Measurements from ENCODE around the gene UXT.

UXT gene

GRCh38 chrX:47633689-47634590 lies 25.0 kb downstream of the UXT start:
- H3K9me3 Mint-ChIP-seq: no peaks in the 10 kb centered on the region
- H3K36me3 Mint-ChIP-seq: peaks cover 34% of the 10 kb centered on the region
- H3K4me3 Mint-ChIP-seq: no peak overlapping the region
- no peak overlapping the region for H3K27ac Mint-ChIP-seq
- H3K4me1 Mint-ChIP-seq: peaks cover 40% of the 10 kb centered on the region
- no peak for ATAC-seq
- no peaks in the 10 kb centered on the region for H3K27me3 Mint-ChIP-seq

DNA sequence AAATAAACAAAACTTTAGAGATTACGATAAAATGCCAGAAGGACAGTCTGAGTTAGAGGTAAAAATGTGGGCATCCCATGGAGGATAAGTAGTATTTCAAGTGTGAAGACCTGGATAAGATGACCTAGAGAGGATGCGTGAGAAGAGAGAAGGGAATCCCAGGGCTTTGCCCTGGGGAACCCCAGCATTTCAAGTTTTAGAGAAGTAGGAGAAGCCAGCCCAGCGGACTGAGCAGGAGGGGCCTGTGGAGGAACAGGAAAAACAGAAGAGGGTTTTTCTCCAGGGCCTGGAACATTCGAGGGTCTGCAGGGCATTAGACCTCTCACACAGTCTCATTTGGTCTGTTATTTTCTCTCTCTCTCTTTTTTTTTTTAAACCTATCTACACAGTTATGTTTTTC lies 26.3 kb downstream of the UXT start:
- peaks cover 39% of the 10 kb centered on the region for H3K4me1 Mint-ChIP-seq
- H3K4me3 Mint-ChIP-seq: no peak overlapping the region
- peak; percentile 61 for ATAC-seq
- peak overlapping the region; percentile 64 for H3K27ac Mint-ChIP-seq
- no peaks in the 10 kb centered on the region for H3K9me3 Mint-ChIP-seq
- H3K36me3 Mint-ChIP-seq: peaks cover 29% of the 10 kb centered on the region
- no peaks in the 10 kb centered on the region for H3K27me3 Mint-ChIP-seq

DNA sequence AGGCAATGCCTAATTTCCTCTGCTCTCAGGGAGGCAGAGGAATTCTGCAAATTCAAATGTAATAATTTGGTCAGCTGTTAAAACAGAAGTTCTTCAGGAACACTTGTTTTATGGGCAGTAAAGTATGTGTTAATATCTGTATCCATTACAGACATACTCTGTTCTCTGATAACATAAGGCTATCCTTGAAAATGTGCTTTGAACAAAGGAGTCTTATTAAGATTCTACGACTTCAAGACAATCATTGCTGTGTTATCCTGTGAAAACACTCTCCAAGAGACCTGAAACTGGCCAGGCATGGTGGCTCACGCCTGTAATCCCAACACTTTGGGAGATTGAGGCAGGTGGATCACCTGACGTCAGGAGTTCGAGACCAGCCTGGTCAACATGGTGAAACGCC lies 27.3 kb downstream of the UXT start:
- no peak overlapping the region for H3K27ac Mint-ChIP-seq
- no peaks in the 10 kb centered on the region for H3K9me3 Mint-ChIP-seq
- no peaks in the 10 kb centered on the region for H3K27me3 Mint-ChIP-seq
- H3K4me1 Mint-ChIP-seq: peaks cover 33% of the 10 kb centered on the region
- H3K4me3 Mint-ChIP-seq: no peak overlapping the region
- peaks cover 21% of the 10 kb centered on the region for H3K36me3 Mint-ChIP-seq
- ATAC-seq: no peak

DNA sequence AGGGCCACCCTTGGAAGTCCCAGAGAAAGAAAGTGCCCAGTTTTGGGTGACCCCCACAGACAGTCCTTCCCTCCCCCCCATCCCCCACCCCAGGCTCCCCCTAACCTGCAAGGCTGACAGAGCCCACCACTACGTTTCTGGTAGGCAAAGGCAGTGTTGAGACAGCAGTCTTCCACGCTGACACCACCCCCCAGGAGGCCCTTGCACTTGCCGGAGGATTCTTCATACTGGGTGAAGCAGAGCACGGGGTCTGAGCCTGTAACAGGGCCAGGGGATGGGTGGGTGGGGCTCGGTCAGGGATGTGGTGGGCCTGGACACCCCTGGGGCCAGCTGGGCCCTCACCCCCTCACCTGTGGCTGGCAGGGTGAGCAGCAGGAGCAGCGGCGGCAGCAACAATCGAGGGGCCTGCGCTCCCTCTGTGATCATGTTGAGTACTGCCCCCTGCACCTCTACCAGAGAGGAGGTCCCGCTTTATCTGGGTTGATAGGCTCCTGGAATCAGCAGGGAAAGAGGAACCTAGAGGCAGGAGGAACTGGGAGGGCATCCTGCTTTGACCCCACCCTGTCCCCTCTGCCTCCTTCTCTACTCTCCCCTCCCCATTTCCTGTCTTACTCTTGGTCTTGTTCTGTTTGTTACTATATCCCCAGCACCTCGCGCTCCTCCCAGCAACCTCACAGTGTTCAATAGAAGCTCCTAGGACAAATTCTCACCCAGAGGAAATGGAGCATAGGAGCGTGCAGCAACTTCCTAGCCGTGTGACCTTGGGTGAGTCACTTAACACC lies 29.4 kb downstream of the UXT start, which contains the start of gene CFP:
TSS of gene CFP (minus strand) at position 512 of the 782 bp plus-strand sequence. CDS start at position 426, 86 bp downstream.
- peak within 1 kb of the TSS; percentile 62 for H3K4me3 Mint-ChIP-seq
- peak within 1 kb of the TSS; percentile 65 for H3K27ac Mint-ChIP-seq
- peaks cover 10% of the 10 kb centered on the region for H3K27me3 Mint-ChIP-seq
- peaks cover 25% of the 10 kb centered on the region for H3K36me3 Mint-ChIP-seq
- H3K4me1 Mint-ChIP-seq: peaks cover 33% of the 10 kb centered on the region
- ATAC-seq: peak; percentile 20
- H3K9me3 Mint-ChIP-seq: no peaks in the 10 kb centered on the region

GRCh38 chrX:47628982-47629381 lies 30.0 kb downstream of the UXT start:
- Mint-ChIP-seq H3K27me3 (peaks cover 13% of the 10 kb centered on the region), H3K4me1 (peaks cover 36% of the 10 kb centered on the region), H3K36me3 (peaks cover 25% of the 10 kb centered on the region), H3K4me3 (no peak overlapping the region), H3K9me3 (no peaks in the 10 kb centered on the region), H3K27ac (peak overlapping the region; percentile 16)
- ATAC-seq: peak; percentile 58

DNA sequence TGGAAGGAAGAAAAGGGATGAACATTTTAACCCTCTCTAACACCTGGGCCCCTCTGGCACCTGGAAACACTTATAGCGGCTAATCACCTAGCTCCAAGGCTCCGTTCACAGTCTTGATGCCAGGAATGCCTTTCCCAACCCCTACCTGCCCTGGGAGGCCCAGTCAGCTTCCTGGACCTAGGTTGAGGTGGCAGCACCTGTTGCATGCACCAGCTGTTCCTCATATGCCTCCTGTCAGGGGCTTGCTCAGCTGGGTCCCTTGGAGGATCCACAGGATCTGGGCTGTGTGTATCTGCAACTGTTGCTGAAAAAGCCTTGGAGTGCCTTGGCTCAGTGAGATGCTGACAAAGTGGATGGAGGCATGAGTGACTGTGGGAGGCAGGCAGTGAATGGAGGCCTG lies 33.6 kb downstream of the UXT start:
- H3K27me3 Mint-ChIP-seq: peaks cover 43% of the 10 kb centered on the region
- no peaks in the 10 kb centered on the region for H3K9me3 Mint-ChIP-seq
- no peak overlapping the region for H3K4me3 Mint-ChIP-seq
- H3K36me3 Mint-ChIP-seq: peaks cover 19% of the 10 kb centered on the region
- H3K4me1 Mint-ChIP-seq: peaks cover 34% of the 10 kb centered on the region
- no peak for ATAC-seq
- no peak overlapping the region for H3K27ac Mint-ChIP-seq

GRCh38 chrX:47623540-47624027 lies 35.4 kb downstream of the UXT start:
- H3K36me3 Mint-ChIP-seq: peaks cover 19% of the 10 kb centered on the region
- H3K4me3 Mint-ChIP-seq: peak overlapping the region; percentile 63
- no peaks in the 10 kb centered on the region for H3K9me3 Mint-ChIP-seq
- peaks cover 30% of the 10 kb centered on the region for H3K4me1 Mint-ChIP-seq
- H3K27ac Mint-ChIP-seq: no peak overlapping the region
- no peak for ATAC-seq
- H3K27me3 Mint-ChIP-seq: peaks cover 55% of the 10 kb centered on the region

- Mint-ChIP-seq H3K4me3 (no peak overlapping the region), H3K27ac (no peak overlapping the region), H3K36me3 (peaks cover 13% of the 10 kb centered on the region), H3K9me3 (no peaks in the 10 kb centered on the region), H3K27me3 (peaks cover 70% of the 10 kb centered on the region), H3K4me1 (peaks cover 23% of the 10 kb centered on the region)
- ATAC-seq: no peak
These were observed 37.1 kb downstream of the UXT start for GRCh38 chrX:47621851-47622250.

DNA sequence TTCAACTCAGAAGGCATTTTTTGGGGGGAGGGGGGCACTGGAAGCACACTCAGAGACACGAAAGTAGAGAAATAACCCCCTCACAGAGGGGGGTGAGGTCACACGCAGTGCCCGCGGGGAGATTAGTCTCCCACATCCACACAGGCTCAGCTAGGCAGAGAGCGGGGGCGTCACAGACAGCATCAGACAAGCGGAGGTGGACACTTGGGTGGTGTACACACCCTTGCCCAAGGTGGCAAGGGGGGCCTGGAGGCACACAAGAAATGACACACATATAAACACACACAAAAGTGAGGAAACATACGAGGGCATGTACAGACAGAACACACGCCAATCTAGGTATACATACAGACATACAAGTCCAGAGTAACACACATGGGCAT lies 38.7 kb downstream of the UXT start:
- Mint-ChIP-seq H3K27me3 (peaks cover 79% of the 10 kb centered on the region), H3K9me3 (no peaks in the 10 kb centered on the region), H3K36me3 (peaks cover 6% of the 10 kb centered on the region), H3K4me1 (peaks cover 23% of the 10 kb centered on the region), H3K27ac (no peak overlapping the region), H3K4me3 (no peak overlapping the region)
- ATAC-seq: no peak

- Mint-ChIP-seq H3K9me3 (no peaks in the 10 kb centered on the region), H3K27ac (no peak within 1 kb of the TSS), H3K36me3 (no peaks in the 10 kb centered on the region), H3K4me1 (peaks cover 23% of the 10 kb centered on the region), H3K4me3 (peak within 1 kb of the TSS; percentile 48), H3K27me3 (peaks cover 73% of the 10 kb centered on the region)
- peak; percentile 89 for ATAC-seq
These were observed 39.3 kb downstream of the UXT start, which contains the start of gene SYN1 for GRCh38 chrX:47619486-47620302. TSS of gene SYN1 (minus strand) at chrX:47619857. CDS start at chrX:47619728, 129 bp downstream.

- ATAC-seq: no peak
- Mint-ChIP-seq H3K4me3 (peak overlapping the region; percentile 48), H3K36me3 (no peaks in the 10 kb centered on the region), H3K9me3 (no peaks in the 10 kb centered on the region), H3K27me3 (peaks cover 69% of the 10 kb centered on the region), H3K27ac (no peak overlapping the region), H3K4me1 (peaks cover 20% of the 10 kb centered on the region)
These were observed 40.0 kb downstream of the UXT start for GRCh38 chrX:47618923-47619485.

- H3K9me3 Mint-ChIP-seq: no peaks in the 10 kb centered on the region
- H3K4me3 Mint-ChIP-seq: no peak overlapping the region
- ATAC-seq: no peak
- peaks cover 5% of the 10 kb centered on the region for H3K4me1 Mint-ChIP-seq
- H3K36me3 Mint-ChIP-seq: no peaks in the 10 kb centered on the region
- H3K27ac Mint-ChIP-seq: no peak overlapping the region
- H3K27me3 Mint-ChIP-seq: peaks cover 39% of the 10 kb centered on the region
These were observed 44.4 kb downstream of the UXT start for GRCh38 chrX:47614618-47615017.

GRCh38 chrX:47613082-47613481 lies 45.9 kb downstream of the UXT start:
- Mint-ChIP-seq H3K4me1 (peaks cover 4% of the 10 kb centered on the region), H3K4me3 (no peak overlapping the region), H3K27me3 (peaks cover 29% of the 10 kb centered on the region), H3K27ac (no peak overlapping the region), H3K9me3 (no peaks in the 10 kb centered on the region), H3K36me3 (no peaks in the 10 kb centered on the region)
- ATAC-seq: no peak

GRCh38 chrX:47612418-47612817 lies 46.6 kb downstream of the UXT start:
- H3K27ac Mint-ChIP-seq: no peak overlapping the region
- H3K4me3 Mint-ChIP-seq: no peak overlapping the region
- peaks cover 9% of the 10 kb centered on the region for H3K4me1 Mint-ChIP-seq
- H3K27me3 Mint-ChIP-seq: peaks cover 22% of the 10 kb centered on the region
- no peaks in the 10 kb centered on the region for H3K9me3 Mint-ChIP-seq
- no peak for ATAC-seq
- no peaks in the 10 kb centered on the region for H3K36me3 Mint-ChIP-seq
